Activated T-cell treated with anti-CD3 and anti-CD28 coated beads, Interleukin-2, amount 50 U/mL, for 72 hours (primary cell): Measurements from ENCODE around the gene ATP6AP1. TPM values are rescaled to one million over a fixed set of nuclear protein-coding genes. Genes with fewer than 3 reads are reported as not detected.

ENCODE experiments used
- ATAC-seq, 2 donors: fragments of 150-1000 bp; cut with Tn5 transposase; replicated peaks in 1 of 2; 2 replicates each; pipeline ENCODE4 v1.10.0; 2021; ENCODE audit warnings: moderate library complexity in 2 of 2, mild to moderate bottlenecking in 1 of 2
- DNase-seq, 2 donors: peaks; one replicate each; pipeline ENCODE4 v3.0.0; 2021 to 2022; ENCODE audit warnings: mixed read lengths in 1 of 2
- H3K27ac Mint-ChIP-seq: one replicate; pipeline ENCODE4 v1.8.0; 2022; ENCODE audit warnings: mild to moderate bottlenecking, moderate library complexity, mixed read lengths
- H3K27me3 Mint-ChIP-seq: one replicate; pipeline ENCODE4 v1.8.0; 2022; ENCODE audit warnings: low read depth, mixed read lengths
- H3K36me3 Mint-ChIP-seq, 2 donors: one replicate each; pipeline ENCODE4 v1.8.0; 2022; ENCODE audit warnings: mixed read lengths in 2 of 2, mild to moderate bottlenecking in 1 of 2; ENCODE audit not compliant: insufficient read depth in 2 of 2
- H3K4me1 Mint-ChIP-seq: one replicate; pipeline ENCODE4 v1.8.0; 2022; ENCODE audit warnings: low read depth, mixed read lengths
- H3K4me3 Mint-ChIP-seq, 2 donors: one replicate each; pipeline ENCODE4 v1.8.0; 2022; ENCODE audit warnings: mild to moderate bottlenecking in 2 of 2, mixed read lengths in 2 of 2, moderate library complexity in 2 of 2
- H3K9me3 Mint-ChIP-seq, 2 donors: one replicate each; pipeline ENCODE4 v1.8.0; 2022; ENCODE audit warnings: mixed read lengths in 2 of 2
- total RNA-seq, 2 donors: library from RNA; stranded (reverse); gene quantifications; one replicate each; pipeline ENCODE4 v1.2.3, GENCODE V29; 2022

The ATP6AP1 gene
- total RNA-seq, 2 donors from 2014 or later = 37.0 to 38.7 TPM

DNA sequence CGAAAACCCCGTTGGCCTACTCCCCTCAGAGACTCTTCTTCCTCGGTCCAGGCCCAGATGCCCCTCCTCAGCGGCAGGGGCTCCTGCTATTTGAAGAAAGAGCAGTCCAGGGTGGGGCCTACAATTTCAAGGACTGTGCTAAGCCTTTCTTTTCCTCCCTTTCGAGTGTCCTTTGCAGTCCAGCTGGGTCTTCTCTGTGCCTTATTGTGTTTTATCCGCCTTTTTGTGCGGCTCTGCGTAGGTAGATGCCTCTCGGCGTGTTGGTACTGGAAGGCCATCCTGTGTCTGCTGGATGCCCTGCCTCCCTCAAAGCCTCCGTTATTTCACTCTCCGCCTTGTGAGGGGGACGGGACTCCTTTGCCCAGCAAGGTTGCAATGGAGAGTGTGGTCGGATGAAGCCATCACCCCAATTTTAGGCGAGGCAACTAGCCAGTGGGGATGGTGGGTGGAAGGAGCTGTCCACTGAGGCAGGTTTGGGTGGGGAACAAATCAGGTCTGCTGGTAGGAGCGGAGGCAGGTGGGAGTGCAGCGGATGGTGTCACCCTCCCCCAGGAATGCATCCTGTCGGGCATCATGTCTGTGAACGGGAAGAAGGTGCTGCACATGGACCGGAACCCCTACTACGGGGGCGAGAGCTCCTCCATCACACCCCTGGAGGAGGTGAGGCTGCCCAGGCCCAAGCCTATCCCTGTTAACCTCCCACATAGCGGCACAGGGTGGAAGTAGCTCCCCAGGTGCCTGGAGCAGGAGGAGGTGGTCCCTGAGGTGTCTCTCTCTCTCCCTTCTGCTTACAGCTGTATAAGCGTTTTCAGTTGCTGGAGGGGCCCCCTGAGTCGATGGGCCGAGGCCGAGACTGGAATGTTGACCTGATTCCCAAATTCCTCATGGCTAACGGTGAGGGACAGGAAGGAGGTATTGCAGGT is 9.8 kb downstream of the ATP6AP1 start:
- H3K27ac Mint-ChIP-seq = peak overlapping the region; percentile 90
- H3K36me3 Mint-ChIP-seq = peaks cover 3 to 12% of the 10 kb centered on the region in 2 donors
- H3K4me3 Mint-ChIP-seq = peak overlapping the region; percentile 87 to 89
- DNase-seq = no peak
- no peaks in the 10 kb centered on the region for H3K9me3 Mint-ChIP-seq
- ATAC-seq = no peak
- H3K4me1 Mint-ChIP-seq = peaks cover 14% of the 10 kb centered on the region
- H3K27me3 Mint-ChIP-seq = no peaks in the 10 kb centered on the region

DNA sequence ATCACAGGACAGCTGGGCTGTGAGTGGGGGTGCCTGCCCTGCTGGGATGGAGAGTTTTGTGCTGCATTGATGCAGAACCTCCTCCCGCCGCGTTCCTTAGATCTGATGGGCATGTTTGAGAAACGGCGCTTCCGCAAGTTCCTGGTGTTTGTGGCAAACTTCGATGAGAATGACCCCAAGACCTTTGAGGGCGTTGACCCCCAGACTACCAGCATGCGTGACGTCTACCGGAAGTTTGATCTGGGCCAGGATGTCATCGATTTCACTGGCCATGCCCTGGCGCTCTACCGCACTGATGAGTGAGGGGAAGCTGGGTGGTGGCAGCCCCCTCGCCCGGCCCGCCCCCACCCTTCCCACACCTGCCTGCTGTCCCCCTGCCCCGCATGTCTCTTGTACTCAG is 11.4 kb downstream of the ATP6AP1 start:
- Mint-ChIP-seq H3K4me3 (no peak overlapping the region), H3K36me3 (peaks cover 3 to 12% of the 10 kb centered on the region in 2 donors), H3K27ac (no peak overlapping the region), H3K27me3 (no peaks in the 10 kb centered on the region), H3K9me3 (no peaks in the 10 kb centered on the region), H3K4me1 (peaks cover 14% of the 10 kb centered on the region)
- DNase-seq (no peak), ATAC-seq (no peak)

DNA sequence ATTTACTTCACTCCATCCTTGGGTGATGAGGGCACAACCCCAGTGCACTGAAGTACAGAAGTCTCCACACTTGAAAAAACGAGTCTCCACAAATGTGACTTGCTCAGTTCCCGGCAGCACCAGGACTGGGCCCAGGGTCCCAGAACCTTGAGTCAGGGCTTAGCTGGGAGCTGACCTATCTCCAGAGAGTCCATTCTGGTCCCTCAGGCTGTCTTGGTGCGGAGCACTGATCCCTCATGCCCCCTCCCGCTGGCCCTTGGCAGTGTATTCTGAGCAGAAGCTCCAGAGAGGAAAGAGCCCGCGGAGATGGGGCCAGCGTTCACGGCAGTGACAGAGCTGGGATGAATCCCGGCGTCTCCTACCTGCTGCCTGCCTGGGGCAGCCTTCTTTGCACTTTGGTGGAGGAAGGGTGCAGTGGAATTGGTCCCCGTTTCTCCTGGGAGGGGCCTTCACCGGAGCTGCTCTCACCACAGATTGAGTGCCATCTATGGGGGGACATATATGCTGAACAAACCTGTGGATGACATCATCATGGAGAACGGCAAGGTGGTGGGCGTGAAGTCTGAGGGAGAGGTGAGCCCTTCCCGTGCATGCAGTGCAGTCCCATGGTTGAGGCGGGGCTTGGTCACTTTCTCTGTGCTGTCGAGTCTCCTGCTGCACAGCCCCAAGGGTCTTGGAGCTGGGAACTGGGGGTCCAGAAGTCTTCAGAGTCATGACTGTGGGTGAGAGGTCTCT is 12.3 kb downstream of the ATP6AP1 start:
- ATAC-seq = no peak
- Mint-ChIP-seq H3K4me1 (peaks cover 14% of the 10 kb centered on the region), H3K27ac (no peak overlapping the region), H3K27me3 (no peaks in the 10 kb centered on the region), H3K36me3 (peaks cover 3 to 12% of the 10 kb centered on the region in 2 donors), H3K4me3 (no peak overlapping the region), H3K9me3 (no peaks in the 10 kb centered on the region)
- no peak for DNase-seq

DNA sequence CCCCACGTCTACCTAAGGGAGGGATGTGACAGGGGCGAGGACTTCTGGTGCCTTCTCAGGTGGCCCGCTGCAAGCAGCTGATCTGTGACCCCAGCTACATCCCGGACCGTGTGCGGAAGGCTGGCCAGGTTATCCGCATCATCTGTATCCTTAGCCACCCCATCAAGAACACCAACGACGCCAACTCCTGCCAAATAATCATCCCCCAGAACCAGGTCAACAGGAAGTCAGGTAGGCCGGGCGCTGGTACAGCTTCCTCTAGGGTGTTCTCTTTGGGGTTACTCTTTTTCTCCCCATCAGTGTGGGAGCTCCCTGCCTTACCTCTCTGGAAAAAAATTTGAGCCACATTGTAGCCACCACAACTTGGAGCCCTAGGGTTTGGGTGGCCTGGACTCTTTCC is 13.1 kb downstream of the ATP6AP1 start:
- Mint-ChIP-seq H3K4me3 (no peak overlapping the region), H3K27ac (no peak overlapping the region), H3K4me1 (peaks cover 7% of the 10 kb centered on the region), H3K27me3 (no peaks in the 10 kb centered on the region), H3K9me3 (no peaks in the 10 kb centered on the region), H3K36me3 (peaks cover 3 to 12% of the 10 kb centered on the region in 2 donors)
- DNase-seq (no peak), ATAC-seq (no peak)

DNA sequence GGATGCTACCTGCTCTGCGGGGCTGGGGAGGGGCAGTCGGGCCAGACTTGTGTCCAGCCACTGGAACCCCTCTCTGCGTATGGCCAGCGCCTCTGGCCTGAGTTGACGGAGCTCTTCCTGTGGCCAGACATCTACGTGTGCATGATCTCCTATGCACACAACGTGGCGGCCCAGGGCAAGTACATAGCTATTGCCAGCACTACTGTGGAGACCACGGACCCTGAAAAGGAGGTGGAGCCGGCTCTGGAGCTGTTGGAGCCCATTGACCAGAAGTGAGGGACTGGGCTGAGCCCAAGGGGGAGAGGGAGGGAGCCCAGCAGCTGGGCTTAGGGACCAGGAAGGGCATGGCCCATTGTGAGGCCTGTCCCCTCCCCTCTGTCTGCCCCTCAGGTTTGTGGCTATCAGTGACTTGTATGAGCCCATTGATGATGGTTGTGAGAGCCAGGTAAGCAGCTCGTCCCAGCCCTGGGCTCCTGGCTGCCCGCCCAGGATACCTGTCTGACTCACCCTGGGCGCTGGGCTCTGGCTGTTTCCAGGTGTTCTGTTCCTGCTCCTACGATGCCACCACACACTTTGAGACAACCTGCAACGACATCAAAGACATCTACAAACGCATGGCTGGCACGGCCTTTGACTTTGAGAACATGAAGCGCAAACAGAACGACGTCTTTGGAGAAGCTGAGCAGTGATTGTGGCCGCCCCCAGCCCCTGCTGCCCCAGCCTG is 13.7 kb downstream of the ATP6AP1 start:
- peaks cover 7% of the 10 kb centered on the region for H3K4me1 Mint-ChIP-seq
- no peak overlapping the region for H3K27ac Mint-ChIP-seq
- no peaks in the 10 kb centered on the region for H3K27me3 Mint-ChIP-seq
- DNase-seq = no peak
- ATAC-seq = no peak
- H3K4me3 Mint-ChIP-seq = no peak overlapping the region
- no peaks in the 10 kb centered on the region for H3K9me3 Mint-ChIP-seq
- peaks cover 3 to 12% of the 10 kb centered on the region in 2 donors for H3K36me3 Mint-ChIP-seq

DNA sequence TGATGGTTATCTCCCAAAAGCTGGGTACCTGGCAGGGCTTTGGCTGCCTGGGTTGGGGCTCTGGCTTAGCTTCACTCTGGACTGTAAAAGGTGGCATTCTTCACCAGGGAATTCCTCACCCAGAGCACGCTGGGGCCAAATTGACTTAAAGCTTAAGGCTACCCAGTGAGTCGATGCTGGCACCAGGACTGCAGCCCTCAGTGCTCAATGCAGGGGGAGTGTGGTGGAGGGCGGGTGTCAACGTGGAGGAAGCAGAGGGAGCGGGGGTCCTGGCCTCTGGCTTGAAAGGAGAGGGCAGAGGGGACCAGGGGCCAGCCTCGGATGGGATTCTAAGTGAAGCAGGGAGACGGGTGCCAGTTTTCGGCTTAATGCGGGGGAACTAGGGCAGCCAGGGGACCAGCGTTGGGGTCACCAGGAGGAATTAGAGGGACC is 15.0 kb downstream of the ATP6AP1 start:
- H3K9me3 Mint-ChIP-seq = no peaks in the 10 kb centered on the region
- peaks cover 0 to 6% of the 10 kb centered on the region in 2 donors for H3K36me3 Mint-ChIP-seq
- no peaks in the 10 kb centered on the region for H3K27me3 Mint-ChIP-seq
- peak overlapping the region; percentile 63 to 81 for H3K4me3 Mint-ChIP-seq
- no peak overlapping the region for H3K27ac Mint-ChIP-seq
- peaks cover 2% of the 10 kb centered on the region for H3K4me1 Mint-ChIP-seq
- DNase-seq (no peak), ATAC-seq (peak; percentile 2 to 3)

DNA sequence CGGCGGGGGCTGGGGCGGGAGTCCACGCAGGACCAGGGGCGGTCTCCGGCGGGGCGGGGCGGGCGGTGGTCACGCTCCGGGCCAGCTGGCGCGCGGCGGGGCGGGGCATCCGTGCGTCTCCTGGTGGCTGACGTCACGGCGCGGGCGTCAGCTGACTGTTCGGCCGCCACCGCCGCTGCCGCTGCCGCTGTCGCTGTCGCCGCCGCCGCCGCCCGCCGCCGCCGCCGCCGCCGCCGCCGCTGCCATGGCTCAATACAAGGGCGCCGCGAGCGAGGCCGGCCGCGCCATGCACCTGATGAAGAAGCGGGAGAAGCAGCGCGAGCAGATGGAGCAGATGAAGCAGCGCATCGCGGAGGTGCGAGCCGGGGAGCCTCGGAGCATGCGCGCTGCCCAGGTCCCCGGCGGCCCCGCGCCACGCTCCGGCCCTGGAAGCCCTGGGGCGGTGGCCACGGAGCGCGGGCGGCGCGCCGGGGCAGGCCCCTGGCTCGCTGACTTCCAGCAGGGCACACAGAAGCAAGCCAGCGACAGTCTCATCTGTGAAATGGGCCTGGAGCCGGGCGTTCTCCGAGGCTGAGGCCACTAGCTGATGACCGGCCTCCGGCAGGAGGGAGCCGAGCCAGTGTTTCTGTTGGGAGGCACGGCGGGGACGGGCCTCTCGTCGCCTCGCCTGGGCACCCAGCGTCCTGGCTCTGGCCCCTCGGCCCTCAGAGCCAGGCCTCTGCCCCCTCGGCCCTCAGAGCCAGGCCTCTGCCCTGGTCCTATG is 15.7 kb downstream of the ATP6AP1 start, which contains the start of gene FAM50A:
TSS of gene FAM50A (plus strand) at position 150 of the 763 bp plus-strand sequence. CDS start at position 245, 95 bp downstream.
- Mint-ChIP-seq H3K4me3 (peak within 1 kb of the TSS; percentile 77 to 81), H3K4me1 (no peaks in the 10 kb centered on the region), H3K36me3 (peaks cover 0 to 6% of the 10 kb centered on the region in 2 donors), H3K27ac (no peak within 1 kb of the TSS), H3K27me3 (no peaks in the 10 kb centered on the region), H3K9me3 (no peaks in the 10 kb centered on the region)
- ATAC-seq = peak; percentile 91 to 95
- peak; percentile 79 to 84 for DNase-seq

DNA sequence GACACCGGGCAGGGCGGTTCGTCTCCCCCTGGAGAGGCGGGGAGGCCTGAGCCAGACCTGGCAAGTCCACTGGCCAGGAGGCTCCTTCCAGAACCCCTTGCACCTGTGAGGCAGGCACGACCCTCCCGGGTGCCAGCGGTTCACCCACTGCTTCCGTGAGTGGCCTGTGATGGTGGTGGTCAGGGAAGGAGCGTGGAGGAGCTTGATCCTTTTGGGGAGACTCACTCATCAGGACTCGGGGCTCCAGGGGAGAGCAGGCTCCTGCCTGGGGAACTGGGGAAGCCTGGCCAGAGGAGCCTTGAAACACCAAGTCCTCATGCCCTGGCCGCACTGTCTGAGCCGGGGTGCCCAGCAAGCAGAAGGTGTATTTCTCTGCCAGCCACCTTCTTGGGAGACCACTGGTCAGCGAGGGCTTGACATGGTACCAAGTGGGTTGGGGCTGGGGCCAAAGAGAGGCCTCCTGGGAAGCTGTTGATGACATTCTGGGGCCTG is 16.3 kb downstream of the ATP6AP1 start:
- peaks cover 0 to 6% of the 10 kb centered on the region in 2 donors for H3K36me3 Mint-ChIP-seq
- no peak overlapping the region for H3K27ac Mint-ChIP-seq
- no peak for DNase-seq
- ATAC-seq = no peak
- H3K9me3 Mint-ChIP-seq = no peaks in the 10 kb centered on the region
- peak overlapping the region; percentile 55 to 56 for H3K4me3 Mint-ChIP-seq
- no peaks in the 10 kb centered on the region for H3K27me3 Mint-ChIP-seq
- H3K4me1 Mint-ChIP-seq = no peaks in the 10 kb centered on the region

DNA sequence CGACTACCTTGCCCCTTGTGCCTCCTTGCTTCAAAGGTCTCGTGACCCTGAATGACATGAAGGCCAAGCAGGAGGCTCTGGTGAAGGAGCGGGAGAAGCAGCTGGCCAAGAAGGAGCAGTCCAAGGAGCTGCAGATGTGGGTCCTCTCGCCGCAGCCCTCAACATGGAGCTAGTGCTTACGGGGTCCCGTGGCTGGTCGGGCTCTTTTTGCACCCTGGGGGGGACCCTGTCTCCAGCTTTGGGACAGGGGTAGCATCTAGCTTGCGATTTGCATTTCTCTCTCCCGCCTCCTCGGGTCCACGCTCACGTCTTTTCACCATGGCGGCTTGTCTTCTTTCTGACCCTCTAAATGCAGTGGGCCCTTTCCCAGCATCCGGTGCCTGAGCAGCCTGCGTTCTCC is 17.3 kb downstream of the ATP6AP1 start:
- DNase-seq = no peak
- H3K9me3 Mint-ChIP-seq = no peaks in the 10 kb centered on the region
- H3K27me3 Mint-ChIP-seq = no peaks in the 10 kb centered on the region
- no peak overlapping the region for H3K27ac Mint-ChIP-seq
- peaks cover 0 to 6% of the 10 kb centered on the region in 2 donors for H3K36me3 Mint-ChIP-seq
- ATAC-seq = no peak
- peak overlapping the region in 1 of 2 donors; percentile 46 for H3K4me3 Mint-ChIP-seq
- H3K4me1 Mint-ChIP-seq = no peaks in the 10 kb centered on the region

DNA sequence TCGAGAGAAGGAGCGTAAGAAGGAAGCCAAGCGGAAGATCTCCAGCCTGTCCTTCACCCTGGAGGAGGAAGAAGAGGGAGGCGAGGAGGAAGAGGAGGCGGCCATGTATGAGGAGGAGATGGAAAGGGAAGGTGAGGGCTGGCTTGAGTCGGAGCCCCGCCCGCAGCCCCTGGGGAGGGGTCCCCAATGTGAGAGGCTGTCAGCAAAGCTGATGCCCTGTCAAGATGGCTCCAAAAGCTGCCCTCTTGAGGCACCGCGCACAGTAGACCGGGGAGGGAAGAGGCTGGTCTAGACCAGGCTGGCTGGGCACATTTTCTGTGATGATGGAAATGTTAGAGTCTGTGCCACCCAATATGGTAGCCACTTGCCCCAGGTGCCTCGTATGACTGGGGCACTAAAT is 18.0 kb downstream of the ATP6AP1 start:
- H3K4me1 Mint-ChIP-seq = no peaks in the 10 kb centered on the region
- H3K9me3 Mint-ChIP-seq = no peaks in the 10 kb centered on the region
- DNase-seq (no peak), ATAC-seq (no peak)
- H3K27me3 Mint-ChIP-seq = no peaks in the 10 kb centered on the region
- no peak overlapping the region for H3K27ac Mint-ChIP-seq
- peaks cover 0 to 6% of the 10 kb centered on the region in 2 donors for H3K36me3 Mint-ChIP-seq
- no peak overlapping the region for H3K4me3 Mint-ChIP-seq

DNA sequence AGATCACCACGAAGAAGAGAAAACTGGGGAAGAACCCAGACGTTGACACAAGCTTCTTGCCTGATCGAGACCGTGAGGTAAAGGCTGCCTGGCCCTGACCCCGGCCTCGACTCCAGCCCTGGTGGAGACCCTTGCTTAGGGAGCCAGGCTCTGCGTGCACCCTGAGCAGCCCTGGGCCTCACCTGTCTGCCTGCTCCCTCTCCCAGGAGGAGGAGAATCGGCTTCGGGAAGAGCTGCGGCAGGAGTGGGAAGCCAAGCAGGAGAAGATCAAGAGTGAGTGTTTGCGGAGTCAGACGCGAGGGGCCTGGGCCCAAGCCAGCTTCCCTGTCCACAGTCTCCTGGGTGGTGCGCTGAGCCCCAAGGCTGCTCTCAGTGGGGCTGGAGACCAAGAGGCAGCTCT is 20.0 kb downstream of the ATP6AP1 start:
- Mint-ChIP-seq H3K4me3 (no peak overlapping the region), H3K4me1 (no peaks in the 10 kb centered on the region), H3K9me3 (no peaks in the 10 kb centered on the region), H3K27me3 (peaks cover 7% of the 10 kb centered on the region), H3K27ac (no peak overlapping the region), H3K36me3 (peaks cover 0 to 3% of the 10 kb centered on the region in 2 donors)
- ATAC-seq (no peak), DNase-seq (no peak)

DNA sequence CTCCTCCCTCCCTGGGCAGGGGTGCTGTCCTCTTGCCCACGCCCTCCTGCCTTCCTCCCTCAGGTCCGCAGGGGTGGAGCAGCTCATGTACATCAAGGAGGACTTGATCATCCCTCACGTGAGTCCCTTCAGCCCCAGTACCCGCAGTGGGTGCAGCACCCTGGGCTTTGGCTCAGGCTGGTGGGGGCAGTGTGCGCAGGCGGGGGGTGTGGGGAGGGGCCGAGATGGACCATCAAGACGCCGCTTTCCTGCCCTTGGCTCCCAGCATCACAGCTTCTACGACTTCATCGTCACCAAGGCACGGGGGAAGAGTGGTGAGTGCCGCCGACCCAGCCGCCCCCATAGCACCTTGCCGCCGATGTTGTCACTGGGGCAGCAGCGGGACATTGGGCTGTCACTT is 21.1 kb downstream of the ATP6AP1 start:
- H3K4me3 Mint-ChIP-seq = no peak overlapping the region
- no peaks in the 10 kb centered on the region for H3K9me3 Mint-ChIP-seq
- peaks cover 0 to 4% of the 10 kb centered on the region in 2 donors for H3K36me3 Mint-ChIP-seq
- DNase-seq (no peak), ATAC-seq (no peak)
- peaks cover 8% of the 10 kb centered on the region for H3K27me3 Mint-ChIP-seq
- no peaks in the 10 kb centered on the region for H3K4me1 Mint-ChIP-seq
- H3K27ac Mint-ChIP-seq = no peak overlapping the region
